ENCODE results near the gene DESI1. TPM values are rescaled to one million over a fixed set of nuclear protein-coding genes. Genes with fewer than 3 reads are reported as not detected.

DESI1 gene
- total RNA-seq, 1 donor from 2014 or later: 34.5 TPM

DNA sequence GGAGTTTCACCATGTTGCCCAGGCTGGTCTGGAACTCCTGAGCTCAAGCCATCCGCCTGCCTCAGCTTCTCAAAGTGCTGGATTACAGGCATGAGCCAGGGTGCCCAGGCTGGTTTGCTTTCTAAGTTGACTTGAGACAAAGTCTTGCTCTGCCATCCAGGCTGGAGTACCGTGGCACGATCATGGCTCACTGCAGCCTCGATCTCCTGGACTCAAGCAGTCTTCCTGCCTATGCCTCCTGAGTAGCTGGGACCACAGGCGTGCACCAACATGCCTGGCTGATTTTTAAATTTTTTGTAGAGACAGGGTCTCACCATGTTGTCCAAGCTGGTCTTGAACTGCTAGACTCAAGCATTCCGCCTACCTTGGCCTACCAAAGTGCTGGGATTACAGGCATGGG is 36.9 kb upstream of the DESI1 start:
- no peaks in the 10 kb centered on the region for H3K36me3 Mint-ChIP-seq (ENCODE audit: unreplicated experiment)
- DNase-seq: no peak

GRCh38 chr22:41656556-41656955 is 35.7 kb upstream of the DESI1 start:
- H3K36me3 Mint-ChIP-seq (ENCODE audit: unreplicated experiment): no peaks in the 10 kb centered on the region
- H3K4me3 Mint-ChIP-seq (ENCODE audit: unreplicated experiment): no peak overlapping the region
- H3K27ac Mint-ChIP-seq (ENCODE audit: unreplicated experiment): no peak overlapping the region
- no peak for DNase-seq
- no peaks in the 10 kb centered on the region for H3K9me3 Mint-ChIP-seq (ENCODE audit: unreplicated experiment)
- H3K4me1 Mint-ChIP-seq (ENCODE audit: low read depth, unreplicated experiment): no peaks in the 10 kb centered on the region
- H3K27me3 Mint-ChIP-seq (ENCODE audit: unreplicated experiment): no peaks in the 10 kb centered on the region
- TF ChIP-seq, protein P1, sequence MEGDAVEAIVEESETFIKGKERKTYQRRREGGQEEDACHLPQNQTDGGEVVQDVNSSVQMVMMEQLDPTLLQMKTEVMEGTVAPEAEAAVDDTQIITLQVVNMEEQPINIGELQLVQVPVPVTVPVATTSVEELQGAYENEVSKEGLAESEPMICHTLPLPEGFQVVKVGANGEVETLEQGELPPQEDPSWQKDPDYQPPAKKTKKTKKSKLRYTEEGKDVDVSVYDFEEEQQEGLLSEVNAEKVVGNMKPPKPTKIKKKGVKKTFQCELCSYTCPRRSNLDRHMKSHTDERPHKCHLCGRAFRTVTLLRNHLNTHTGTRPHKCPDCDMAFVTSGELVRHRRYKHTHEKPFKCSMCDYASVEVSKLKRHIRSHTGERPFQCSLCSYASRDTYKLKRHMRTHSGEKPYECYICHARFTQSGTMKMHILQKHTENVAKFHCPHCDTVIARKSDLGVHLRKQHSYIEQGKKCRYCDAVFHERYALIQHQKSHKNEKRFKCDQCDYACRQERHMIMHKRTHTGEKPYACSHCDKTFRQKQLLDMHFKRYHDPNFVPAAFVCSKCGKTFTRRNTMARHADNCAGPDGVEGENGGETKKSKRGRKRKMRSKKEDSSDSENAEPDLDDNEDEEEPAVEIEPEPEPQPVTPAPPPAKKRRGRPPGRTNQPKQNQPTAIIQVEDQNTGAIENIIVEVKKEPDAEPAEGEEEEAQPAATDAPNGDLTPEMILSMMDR (IDR thresholded peaks at IDR 0.05; ENCODE audit: partially characterized antibody, unreplicated experiment): no peak

More for the DNA sequence above, 36.9 kb upstream of the DESI1 start:
- no peaks in the 10 kb centered on the region for H3K9me3 Mint-ChIP-seq (ENCODE audit: unreplicated experiment)
- no peak overlapping the region for H3K27ac Mint-ChIP-seq (ENCODE audit: unreplicated experiment)
- H3K4me1 Mint-ChIP-seq (ENCODE audit: low read depth, unreplicated experiment): no peaks in the 10 kb centered on the region
- no peaks in the 10 kb centered on the region for H3K27me3 Mint-ChIP-seq (ENCODE audit: unreplicated experiment)
- TF ChIP-seq, protein P1 (IDR thresholded peaks at IDR 0.05; ENCODE audit: partially characterized antibody, unreplicated experiment): no peak
- H3K4me3 Mint-ChIP-seq (ENCODE audit: unreplicated experiment): no peak overlapping the region

GRCh38 chr22:41654322-41654721 is 33.5 kb upstream of the DESI1 start:
- TF ChIP-seq, protein P1 (IDR thresholded peaks at IDR 0.05; ENCODE audit: partially characterized antibody, unreplicated experiment): no peak
- no peaks in the 10 kb centered on the region for H3K4me1 Mint-ChIP-seq (ENCODE audit: low read depth, unreplicated experiment)
- H3K4me3 Mint-ChIP-seq (ENCODE audit: unreplicated experiment): no peak overlapping the region
- no peaks in the 10 kb centered on the region for H3K27me3 Mint-ChIP-seq (ENCODE audit: unreplicated experiment)
- no peak for DNase-seq
- H3K36me3 Mint-ChIP-seq (ENCODE audit: unreplicated experiment): no peaks in the 10 kb centered on the region
- no peak overlapping the region for H3K27ac Mint-ChIP-seq (ENCODE audit: unreplicated experiment)
- H3K9me3 Mint-ChIP-seq (ENCODE audit: unreplicated experiment): no peaks in the 10 kb centered on the region

DNA sequence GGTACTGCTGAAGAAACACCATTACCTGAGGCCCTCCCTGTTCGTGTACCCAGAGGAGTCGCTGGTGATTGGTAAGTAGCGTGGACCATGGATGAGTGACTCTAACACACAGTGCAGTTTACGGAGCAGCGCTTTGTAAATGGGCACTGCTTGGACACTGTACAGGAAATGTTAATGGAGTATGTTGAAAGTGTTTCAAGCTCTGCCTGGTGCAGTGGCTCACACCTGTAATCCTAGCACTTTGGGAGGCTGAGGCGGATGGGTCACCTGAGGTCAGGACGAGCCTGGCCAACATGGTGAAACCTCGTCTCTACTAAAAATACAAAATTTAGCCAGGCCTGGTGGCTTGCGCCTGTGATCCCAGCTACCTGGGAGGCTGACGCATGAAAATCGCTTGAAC is 30.0 kb upstream of the DESI1 start:
- Mint-ChIP-seq H3K4me3 (ENCODE audit: unreplicated experiment) (no peak overlapping the region), H3K36me3 (ENCODE audit: unreplicated experiment) (no peaks in the 10 kb centered on the region), H3K9me3 (ENCODE audit: unreplicated experiment) (no peaks in the 10 kb centered on the region), H3K4me1 (ENCODE audit: low read depth, unreplicated experiment) (no peaks in the 10 kb centered on the region), H3K27me3 (ENCODE audit: unreplicated experiment) (no peaks in the 10 kb centered on the region), H3K27ac (ENCODE audit: unreplicated experiment) (no peak overlapping the region)
- no peak for DNase-seq
- TF ChIP-seq, protein P1 (IDR thresholded peaks at IDR 0.05; ENCODE audit: partially characterized antibody, unreplicated experiment): no peak

- Mint-ChIP-seq H3K4me3 (ENCODE audit: unreplicated experiment) (no peak overlapping the region), H3K36me3 (ENCODE audit: unreplicated experiment) (no peaks in the 10 kb centered on the region), H3K9me3 (ENCODE audit: unreplicated experiment) (no peaks in the 10 kb centered on the region)
Measured at GRCh38 chr22:41650229-41650628, 29.4 kb upstream of the DESI1 start.

More at GRCh38 chr22:41650229-41650628, 29.4 kb upstream of the DESI1 start:
- no peaks in the 10 kb centered on the region for H3K4me1 Mint-ChIP-seq (ENCODE audit: low read depth, unreplicated experiment)
- no peak for DNase-seq
- no peak overlapping the region for H3K27ac Mint-ChIP-seq (ENCODE audit: unreplicated experiment)
- TF ChIP-seq, protein P1 (IDR thresholded peaks at IDR 0.05; ENCODE audit: partially characterized antibody, unreplicated experiment): no peak
- no peaks in the 10 kb centered on the region for H3K27me3 Mint-ChIP-seq (ENCODE audit: unreplicated experiment)
